H9 (cell line): ENCODE results near the gene WFIKKN1. TPM values are rescaled to one million over a fixed set of nuclear protein-coding genes. Genes with fewer than 3 reads are reported as not detected.
A peak's percentile ranks its signal among the peaks of the same experiment; 100 is the strongest.

ENCODE experiments used
- DNase-seq: peaks from one replicate; pipeline ENCODE4 v3.0.0-alpha.2; 2017
- H2AFZ ChIP-seq: one replicate; pipeline ENCODE4 v1.6.1; 2013; ENCODE audit warnings: mild to moderate bottlenecking, low read length, control low read depth, moderate library complexity
- H2AK5ac ChIP-seq: 2 replicates; pipeline ENCODE4 v1.6.1; 2013; ENCODE audit warnings: low read length, control low read depth, mixed read lengths; ENCODE audit not compliant: insufficient read length
- H2BK120ac ChIP-seq: one replicate; pipeline ENCODE4 v1.6.1; 2013; ENCODE audit warnings: low read depth, mild to moderate bottlenecking, low read length, control low read depth, inconsistent platforms; ENCODE audit not compliant: poor library complexity, severe bottlenecking
- H2BK12ac ChIP-seq: 2 replicates; pipeline ENCODE4 v1.6.1; 2013; ENCODE audit warnings: low read length, control low read depth, mixed read lengths, low read depth; ENCODE audit not compliant: insufficient read length
- H2BK15ac ChIP-seq: 2 replicates; pipeline ENCODE4 v1.6.1; 2013; ENCODE audit warnings: low read depth, low read length, control low read depth
- H2BK20ac ChIP-seq: one replicate; pipeline ENCODE4 v1.6.1; 2013; ENCODE audit warnings: low read depth, mild to moderate bottlenecking, low read length, control low read depth, inconsistent platforms; ENCODE audit not compliant: poor library complexity, severe bottlenecking
- H2BK5ac ChIP-seq: 2 replicates; pipeline ENCODE4 v1.6.1; 2013; ENCODE audit warnings: low read length, control low read depth, mixed read lengths; ENCODE audit not compliant: insufficient read length
- H3K14ac ChIP-seq: 2 replicates; pipeline ENCODE4 v1.6.1; 2013; ENCODE audit warnings: low read length, control low read depth; ENCODE audit not compliant: insufficient read depth
- H3K18ac ChIP-seq: 2 replicates; pipeline ENCODE4 v1.6.1; 2013; ENCODE audit warnings: low read depth, mild to moderate bottlenecking, mixed read lengths, low read length, control low read depth; ENCODE audit not compliant: insufficient read length
- H3K23ac ChIP-seq: 2 replicates; pipeline ENCODE4 v1.6.1; 2013; ENCODE audit warnings: low read length, control low read depth, mixed read lengths, low read depth; ENCODE audit not compliant: insufficient read length
- H3K23me2 ChIP-seq: 2 replicates; pipeline ENCODE4 v1.6.1; 2013; ENCODE audit warnings: low read depth, mild to moderate bottlenecking, mixed read lengths, low read length, control low read depth; ENCODE audit not compliant: insufficient read length, poor library complexity, severe bottlenecking
- H3K27ac ChIP-seq: 2 replicates; pipeline ENCODE4 v1.5.1; 2013; ENCODE audit warnings: low read length, control low read depth, mixed read lengths, low read depth; ENCODE audit not compliant: insufficient read length
- H3K27me3 ChIP-seq: 2 replicates; pipeline ENCODE4 v1.6.1; 2013; ENCODE audit warnings: low read length, control low read depth, inconsistent platforms; ENCODE audit not compliant: insufficient read depth
- H3K4ac ChIP-seq: 2 replicates; pipeline ENCODE4 v1.6.1; 2013; ENCODE audit warnings: low read depth, mild to moderate bottlenecking, control low read depth, inconsistent platforms, low read length, moderate library complexity
- H3K4me1 ChIP-seq: 2 replicates; pipeline ENCODE4 v1.6.1; 2013; ENCODE audit warnings: low read length, control low read depth, inconsistent platforms; ENCODE audit not compliant: insufficient read depth
- H3K4me2 ChIP-seq: 2 replicates; pipeline ENCODE4 v1.6.1; 2013; ENCODE audit warnings: low read length, control low read depth, mixed read lengths; ENCODE audit not compliant: insufficient read length, insufficient read depth
- H3K56ac ChIP-seq: 2 replicates; pipeline ENCODE4 v1.6.1; 2013; ENCODE audit warnings: low read depth, mild to moderate bottlenecking, mixed read lengths, low read length, control low read depth; ENCODE audit not compliant: insufficient read length
- H3K79me1 ChIP-seq: 2 replicates; pipeline ENCODE4 v1.6.1; 2013; ENCODE audit warnings: low read depth, mild to moderate bottlenecking, moderate library complexity, low read length, control low read depth, inconsistent platforms; ENCODE audit not compliant: insufficient read depth, poor library complexity, severe bottlenecking
- H3K79me2 ChIP-seq: 2 replicates; pipeline ENCODE4 v1.6.1; 2013; ENCODE audit warnings: low read length, control low read depth, inconsistent platforms; ENCODE audit not compliant: insufficient read depth
- H3K9ac ChIP-seq: 2 replicates; pipeline ENCODE4 v1.6.1; 2013; ENCODE audit warnings: low read length, control low read depth, mixed read lengths; ENCODE audit not compliant: insufficient read length; ENCODE audit errors: extremely low read depth
- H3K9me3 ChIP-seq: one replicate; pipeline ENCODE4 v1.6.1; 2013; ENCODE audit warnings: low read depth, low read length, inconsistent platforms; ENCODE audit not compliant: control insufficient read depth
- H3T11ph ChIP-seq: one replicate; pipeline ENCODE4 v1.6.1; 2013; ENCODE audit warnings: mild to moderate bottlenecking, low read length, control low read depth, inconsistent platforms
- H4K20me1 ChIP-seq: one replicate; pipeline ENCODE4 v1.6.1; 2013; ENCODE audit not compliant: control insufficient read depth, insufficient read length, insufficient read depth
- H4K5ac ChIP-seq: 2 replicates; pipeline ENCODE4 v1.6.1; 2013; ENCODE audit warnings: low read depth, mild to moderate bottlenecking, mixed read lengths, low read length, control low read depth; ENCODE audit not compliant: insufficient read length
- H4K8ac ChIP-seq: replicated peaks from 2 replicates; pipeline ENCODE4 v1.6.1; 2013; ENCODE audit warnings: low read length, control low read depth, mixed read lengths, low read depth; ENCODE audit not compliant: insufficient read length
- H4K91ac ChIP-seq: 2 replicates; pipeline ENCODE4 v1.6.1; 2013; ENCODE audit warnings: low read depth, mild to moderate bottlenecking, moderate library complexity, mixed read lengths, low read length, control low read depth; ENCODE audit not compliant: insufficient read length
- H3K27ac Mint-ChIP-seq, 3 experiments: 2 replicates in 2 of 3; 3 replicates in 1 of 3; pipeline ENCODE4 v1.8.0; 2020 to 2021; ENCODE audit warnings: mixed read lengths in 3 of 3, mild to moderate bottlenecking in 1 of 3, moderate library complexity in 1 of 3
- H3K27me3 Mint-ChIP-seq: 2 replicates; pipeline ENCODE4 v1.8.0; 2021; ENCODE audit warnings: low read depth, mild to moderate bottlenecking, moderate library complexity, mixed read lengths
- H3K36me3 Mint-ChIP-seq, 3 experiments: 2 replicates in 2 of 3; 3 replicates in 1 of 3; pipeline ENCODE4 v1.8.0; 2020 to 2021; ENCODE audit warnings: low read depth in 3 of 3, mixed read lengths in 3 of 3; ENCODE audit not compliant: insufficient read depth in 1 of 3
- H3K4me1 Mint-ChIP-seq, 2 experiments: 2 replicates each; pipeline ENCODE4 v1.8.0; 2020; ENCODE audit warnings: mixed read lengths in 2 of 2
- H3K4me3 Mint-ChIP-seq, 2 experiments: 2 replicates in 1 of 2; 3 replicates in 1 of 2; pipeline ENCODE4 v1.8.0; 2020 to 2021; ENCODE audit warnings: mild to moderate bottlenecking in 2 of 2, mixed read lengths in 2 of 2, moderate library complexity in 1 of 2
- H3K9me3 Mint-ChIP-seq, 2 experiments: 2 replicates in 1 of 2; 3 replicates in 1 of 2; pipeline ENCODE4 v1.8.0; 2020; ENCODE audit warnings: mild to moderate bottlenecking in 2 of 2, mixed read lengths in 2 of 2, moderate library complexity in 1 of 2
- WGBS: extraction: QIAGEN DNeasy Blood & Tissue Kit; methylation state at CpG from one replicate; pipeline ENCODE4 v1.1.7; 2013; ENCODE audit warnings: missing lambda C conversion rate, low lambda C conversion rate, mixed read lengths; ENCODE audit not compliant: insufficient read length; ENCODE audit errors: extremely low coverage; 5-methylcytosine and 5-hydroxymethylcytosine counted together
- total RNA-seq: library from RNA; stranded (reverse); gene quantifications from 2 replicates; pipeline ENCODE4 v1.2.1, GENCODE V29; 2021
- TF ChIP-seq, protein P1 (sequence below): fragments of 200-600 bp; sonication (generic); conservative IDR thresholded peaks from 3 replicates; pipeline ENCODE4 v1.8.0; 2021; ENCODE audit warnings: antibody characterized with exemption, mild to moderate bottlenecking

Gene WFIKKN1
- total RNA-seq, 1 experiment from 2014 or later = 8.3 TPM

- H3K27me3 Mint-ChIP-seq = no peaks in the 10 kb centered on the region; the same call in 1 of the 2 replicates
- no peak overlapping the region for H3K27ac ChIP-seq
- no peak overlapping the region for H3K4me2 ChIP-seq
These were observed 13.8 kb downstream of the WFIKKN1 start for GRCh38 chr16:644556-644955.

More at GRCh38 chr16:644556-644955, 13.8 kb downstream of the WFIKKN1 start:
- Histone ChIP-seq H2BK120ac (no peak overlapping the region), H3K23ac (no peak overlapping the region), H3K9me3 (no peaks in the 10 kb centered on the region), H3K9ac (no peak overlapping the region), H3K14ac (no peak overlapping the region), H3K79me2 (no peaks in the 10 kb centered on the region), H2AFZ (no peak overlapping the region), H3K27me3 (no peaks in the 10 kb centered on the region), H2BK15ac (no peak overlapping the region), H3K23me2 (peaks cover 14% of the 10 kb centered on the region), H3T11ph (no peak overlapping the region), H2BK5ac (no peak overlapping the region), H2BK12ac (no peak overlapping the region), H4K20me1 (no peaks in the 10 kb centered on the region), H3K79me1 (no peaks in the 10 kb centered on the region), H3K18ac (no peak overlapping the region), H2BK20ac (no peak overlapping the region), H4K91ac (no peak overlapping the region), H3K4me1 (no peaks in the 10 kb centered on the region; the same call in 1 of the 2 replicates), H2AK5ac (no peak overlapping the region), H4K8ac (no peak overlapping the region), H3K4ac (no peak overlapping the region), H3K56ac (no peak overlapping the region), H4K5ac (no peak overlapping the region)
- Mint-ChIP-seq H3K9me3 (no peaks in the 10 kb centered on the region), H3K4me1 (peaks cover 2 to 14% of the 10 kb centered on the region in 2 experiments), H3K36me3 (peaks cover 2 to 15% (median 4%) of the 10 kb centered on the region in 3 experiments; a peak in 4 of 7 replicates), H3K27ac (no peak overlapping the region; a peak in 2 of 7 replicates), H3K4me3 (peak overlapping the region in 1 of 2 experiments; percentile 68; a peak in 2 of 5 replicates)
- no CpG with 5 or more reads among the region's 12 CpGs for WGBS
- TF ChIP-seq, protein P1, sequence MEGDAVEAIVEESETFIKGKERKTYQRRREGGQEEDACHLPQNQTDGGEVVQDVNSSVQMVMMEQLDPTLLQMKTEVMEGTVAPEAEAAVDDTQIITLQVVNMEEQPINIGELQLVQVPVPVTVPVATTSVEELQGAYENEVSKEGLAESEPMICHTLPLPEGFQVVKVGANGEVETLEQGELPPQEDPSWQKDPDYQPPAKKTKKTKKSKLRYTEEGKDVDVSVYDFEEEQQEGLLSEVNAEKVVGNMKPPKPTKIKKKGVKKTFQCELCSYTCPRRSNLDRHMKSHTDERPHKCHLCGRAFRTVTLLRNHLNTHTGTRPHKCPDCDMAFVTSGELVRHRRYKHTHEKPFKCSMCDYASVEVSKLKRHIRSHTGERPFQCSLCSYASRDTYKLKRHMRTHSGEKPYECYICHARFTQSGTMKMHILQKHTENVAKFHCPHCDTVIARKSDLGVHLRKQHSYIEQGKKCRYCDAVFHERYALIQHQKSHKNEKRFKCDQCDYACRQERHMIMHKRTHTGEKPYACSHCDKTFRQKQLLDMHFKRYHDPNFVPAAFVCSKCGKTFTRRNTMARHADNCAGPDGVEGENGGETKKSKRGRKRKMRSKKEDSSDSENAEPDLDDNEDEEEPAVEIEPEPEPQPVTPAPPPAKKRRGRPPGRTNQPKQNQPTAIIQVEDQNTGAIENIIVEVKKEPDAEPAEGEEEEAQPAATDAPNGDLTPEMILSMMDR = no peak
- no peak for DNase-seq
